Measurements from ENCODE around the gene CAPN1. TPM values are rescaled to one million over a fixed set of nuclear protein-coding genes. Genes with fewer than 3 reads are reported as not detected.
"Not testable (repeated sequence)": the region's sequence is repeated elsewhere in the genome, so short reads cannot be mapped to it uniquely, and the experiment has no call there.

CAPN1 gene
- total RNA-seq, 2 experiments from 2014 or later, result 164 to 174 TPM

DNA sequence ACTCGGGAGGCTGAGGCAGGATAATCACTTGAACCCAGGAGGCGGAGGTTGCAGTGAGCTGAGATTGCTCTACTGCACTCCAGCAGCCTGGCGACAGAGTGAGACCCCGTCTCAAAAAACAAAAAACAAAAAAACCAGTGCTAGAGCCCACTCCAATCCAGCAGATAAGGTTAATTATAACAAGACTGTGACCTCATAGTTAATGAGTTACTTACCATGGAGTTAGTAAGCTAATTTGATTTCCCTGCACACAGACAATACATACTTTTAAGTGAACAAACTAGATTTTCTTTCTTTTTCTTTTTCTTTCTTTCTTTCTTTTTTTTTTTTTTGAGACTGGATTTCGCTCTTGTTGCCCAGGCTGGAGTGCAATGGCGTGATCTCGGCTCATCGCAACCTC lies 63.3 kb downstream of the CAPN1 start:
- ATAC-seq (ENCODE audit: low read depth); H3K27ac Mint-ChIP-seq; H3K27me3 Mint-ChIP-seq; H3K4me3 Mint-ChIP-seq; H3K9me3 Mint-ChIP-seq; H3K4me1 Mint-ChIP-seq; POLR2A ChIA-PET; H3K36me3 Mint-ChIP-seq; DNase-seq: not testable (repeated sequence)

DNA sequence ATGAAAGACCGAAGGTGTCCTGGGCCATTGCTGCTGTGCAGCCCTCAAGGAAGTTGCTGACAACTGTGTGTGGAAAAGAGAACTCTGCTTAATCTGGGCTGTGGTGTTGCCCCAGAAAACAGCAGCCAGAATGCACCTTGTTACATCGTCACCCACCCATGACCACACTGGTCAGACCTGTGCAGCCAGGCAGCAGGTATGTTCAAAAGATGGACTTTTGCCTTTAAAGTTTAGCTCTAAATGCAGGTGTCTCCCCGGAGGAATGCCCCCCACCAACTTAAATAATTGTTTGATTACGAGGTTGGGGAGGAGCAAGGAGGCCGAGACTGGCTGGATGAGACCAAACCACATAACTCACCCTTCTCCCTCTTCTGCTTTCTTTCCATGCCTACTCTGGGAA lies 64.8 kb downstream of the CAPN1 start:
- Mint-ChIP-seq H3K4me3 (no peak overlapping the region), H3K27ac (no peak overlapping the region), H3K4me1 (no peaks in the 10 kb centered on the region), H3K36me3 (peaks cover 2% of the 10 kb centered on the region), H3K27me3 (peaks cover 2% of the 10 kb centered on the region), H3K9me3 (peaks cover 7% of the 10 kb centered on the region)
- DNase-seq (no peak), ATAC-seq (ENCODE audit: low read depth) (no peak)
- POLR2A ChIA-PET, result no interaction called here

DNA sequence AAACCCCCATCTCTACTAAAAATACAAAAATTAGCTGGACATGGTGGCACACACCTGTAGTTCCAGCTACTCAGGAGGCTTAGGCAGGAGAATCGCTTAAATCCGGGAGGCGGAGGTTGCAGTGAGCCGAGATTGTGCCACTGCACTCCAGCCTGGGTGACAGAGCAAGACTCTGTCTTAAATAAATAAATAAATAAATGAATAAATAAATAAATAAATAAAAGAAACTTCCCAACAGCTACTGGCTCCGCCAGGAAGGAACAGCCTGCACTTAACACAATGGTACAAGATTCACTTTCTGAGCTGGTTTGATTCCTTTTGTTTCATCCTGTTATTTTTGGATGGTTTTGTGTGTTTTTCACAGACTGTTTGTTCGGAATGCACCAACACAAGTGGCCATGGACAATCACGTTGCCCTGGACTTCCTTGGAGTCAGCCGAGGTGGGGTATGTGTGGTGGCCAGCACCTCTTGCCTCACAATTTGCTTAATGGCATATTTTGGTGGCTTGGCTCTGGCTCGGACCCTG lies 66.5 kb downstream of the CAPN1 start:
- not testable (repeated sequence) for H3K4me3 Mint-ChIP-seq; H3K4me1 Mint-ChIP-seq; H3K27ac Mint-ChIP-seq; ATAC-seq (ENCODE audit: low read depth); DNase-seq; H3K36me3 Mint-ChIP-seq; H3K9me3 Mint-ChIP-seq; H3K27me3 Mint-ChIP-seq
- POLR2A ChIA-PET, result interaction anchor here (1.0 kb wide), 1 partner anchor 87 kb away, joined by 3 read pairs; no protein-coding TSS in a partner anchor

DNA sequence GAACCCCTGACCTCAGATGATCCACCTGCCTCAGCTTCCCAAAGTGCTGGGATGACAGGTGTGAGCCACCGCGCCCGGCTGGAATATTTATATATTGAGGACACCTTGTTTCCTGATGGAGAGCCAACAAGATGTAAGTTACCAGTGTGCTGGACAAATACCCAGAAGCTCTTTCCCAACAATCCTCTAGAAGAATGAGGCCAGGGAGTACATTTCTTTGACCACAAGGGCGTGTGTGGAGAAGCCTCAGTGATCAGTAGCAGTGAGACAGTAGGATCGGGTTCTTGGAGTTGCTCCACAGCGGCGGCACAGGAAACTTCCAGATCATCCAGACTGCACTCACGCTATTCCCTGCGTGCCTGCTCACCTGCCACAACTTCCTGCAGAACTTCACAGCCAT lies 69.7 kb downstream of the CAPN1 start:
- H3K9me3 Mint-ChIP-seq, result no peaks in the 10 kb centered on the region
- H3K4me1 Mint-ChIP-seq, result peaks cover 2% of the 10 kb centered on the region
- no peaks in the 10 kb centered on the region for H3K36me3 Mint-ChIP-seq
- peaks cover 8% of the 10 kb centered on the region for H3K27me3 Mint-ChIP-seq
- no peak for DNase-seq
- no peak overlapping the region for H3K27ac Mint-ChIP-seq
- POLR2A ChIA-PET, result no interaction called here
- H3K4me3 Mint-ChIP-seq, result no peak overlapping the region
- no peak for ATAC-seq (ENCODE audit: low read depth)

DNA sequence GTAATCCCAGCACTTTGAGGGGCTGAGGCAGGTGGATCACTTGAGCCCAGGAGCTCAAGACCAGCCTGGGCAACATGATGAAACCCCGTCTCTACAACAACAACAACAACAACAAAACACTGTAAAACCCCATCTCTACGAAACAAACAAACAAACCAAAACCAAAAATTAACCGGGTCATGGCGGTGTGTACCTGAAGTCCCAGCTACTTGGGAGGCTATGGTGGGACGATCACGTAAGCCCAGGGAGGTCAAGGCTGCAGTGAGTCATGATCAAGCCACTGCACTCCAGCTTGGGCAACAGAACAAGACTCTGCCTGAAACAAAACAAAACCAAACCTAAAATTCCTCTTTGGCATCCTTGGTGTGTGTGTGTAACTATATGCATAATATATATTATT lies 73.0 kb downstream of the CAPN1 start:
- H3K27ac Mint-ChIP-seq, result no peak overlapping the region
- H3K9me3 Mint-ChIP-seq, result no peaks in the 10 kb centered on the region
- no peaks in the 10 kb centered on the region for H3K36me3 Mint-ChIP-seq
- no peak overlapping the region for H3K4me3 Mint-ChIP-seq
- DNase-seq (no peak), ATAC-seq (ENCODE audit: low read depth) (no peak)
- H3K27me3 Mint-ChIP-seq, result peaks cover 11% of the 10 kb centered on the region
- POLR2A ChIA-PET, result no interaction called here
- peaks cover 9% of the 10 kb centered on the region for H3K4me1 Mint-ChIP-seq

DNA sequence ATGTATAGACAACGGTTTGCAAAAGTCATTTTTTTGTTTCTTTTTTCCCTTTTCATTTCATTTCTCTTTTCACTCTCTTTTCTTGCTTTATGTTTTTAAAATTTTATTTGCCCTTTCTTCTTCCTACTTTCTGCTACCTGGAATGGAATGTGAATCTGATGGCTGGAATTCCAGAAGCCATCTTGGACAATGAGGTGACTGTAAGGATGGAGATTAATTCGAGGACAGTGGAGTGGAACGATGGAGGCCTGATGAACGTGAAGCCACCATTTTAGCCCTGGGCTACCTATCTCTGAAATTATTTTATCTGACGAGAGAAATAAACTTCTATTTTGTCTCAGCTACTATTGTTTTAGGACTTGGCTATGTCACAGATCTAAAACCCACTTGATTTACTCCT lies 77.3 kb downstream of the CAPN1 start:
- POLR2A ChIA-PET, result no interaction called here
- H3K36me3 Mint-ChIP-seq, result no peaks in the 10 kb centered on the region
- H3K27me3 Mint-ChIP-seq, result peaks cover 8% of the 10 kb centered on the region
- ATAC-seq (ENCODE audit: low read depth) (no peak), DNase-seq (no peak)
- peaks cover 27% of the 10 kb centered on the region for H3K4me1 Mint-ChIP-seq
- H3K9me3 Mint-ChIP-seq, result no peaks in the 10 kb centered on the region
- no peak overlapping the region for H3K27ac Mint-ChIP-seq
- H3K4me3 Mint-ChIP-seq, result no peak overlapping the region

DNA sequence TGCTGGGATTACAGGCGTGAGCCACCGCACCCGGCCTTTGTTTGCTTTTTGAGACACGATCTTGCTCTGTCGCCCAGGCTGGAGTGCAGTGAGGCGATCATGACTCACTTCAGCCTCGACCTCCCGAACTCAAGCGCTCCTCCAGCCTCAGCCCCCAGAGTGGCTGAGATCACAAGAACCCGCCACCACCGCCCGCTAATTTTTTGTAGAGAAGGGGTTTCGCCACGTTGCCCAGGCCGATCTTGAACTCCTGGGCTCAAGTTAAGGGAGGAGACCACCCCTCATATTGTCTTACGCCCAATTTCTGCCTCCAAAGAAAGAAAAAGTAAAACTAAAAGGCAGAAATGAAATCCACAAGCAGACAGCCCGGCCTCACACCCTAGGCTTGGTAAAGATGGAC lies 78.6 kb downstream of the CAPN1 start:
- DNase-seq (no peak), ATAC-seq (ENCODE audit: low read depth) (no peak)
- peaks cover 6% of the 10 kb centered on the region for H3K36me3 Mint-ChIP-seq
- H3K4me1 Mint-ChIP-seq, result peaks cover 36% of the 10 kb centered on the region
- no peak overlapping the region for H3K4me3 Mint-ChIP-seq
- POLR2A ChIA-PET, result no interaction called here
- H3K9me3 Mint-ChIP-seq, result no peaks in the 10 kb centered on the region
- H3K27me3 Mint-ChIP-seq, result peaks cover 6% of the 10 kb centered on the region
- no peak overlapping the region for H3K27ac Mint-ChIP-seq

DNA sequence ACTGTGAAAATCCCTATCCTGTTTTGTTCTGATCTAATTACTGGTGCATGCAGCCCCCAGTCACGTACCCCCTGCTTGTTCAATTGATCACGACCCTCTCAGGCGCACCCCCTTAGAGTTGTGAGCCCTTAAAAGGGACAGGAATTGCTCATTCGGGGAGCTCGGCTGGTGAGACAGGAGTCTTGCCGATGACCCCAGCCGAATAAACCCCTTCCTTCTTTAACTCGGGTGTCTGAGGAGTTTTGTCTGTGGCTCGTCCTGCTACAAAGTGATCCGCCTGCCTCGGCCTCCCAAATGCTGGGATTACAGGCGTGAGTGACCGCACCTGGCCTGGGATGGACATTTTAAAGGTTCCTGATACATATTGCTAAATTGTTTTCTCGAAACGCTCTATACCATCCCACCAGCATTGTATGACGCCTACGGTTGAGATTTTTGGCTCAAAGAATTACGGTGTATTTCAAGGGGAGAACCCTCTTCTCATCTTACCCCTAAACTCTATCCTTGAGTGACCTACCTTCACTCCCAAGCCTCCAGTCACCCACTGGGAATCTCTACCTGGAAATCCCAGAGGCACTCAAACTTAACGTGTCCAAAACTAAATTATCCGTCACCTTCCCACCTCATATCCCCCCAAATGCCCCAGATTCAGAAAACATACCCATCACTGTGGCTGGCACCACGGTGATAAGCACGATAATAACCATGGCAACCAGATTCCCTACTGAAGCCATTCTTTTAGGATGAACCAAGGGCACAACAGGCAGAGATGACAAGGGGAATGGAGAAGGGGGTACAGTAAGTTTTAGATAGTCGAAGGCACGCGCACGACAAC lies 79.2 kb downstream of the CAPN1 start:
- Mint-ChIP-seq H3K9me3 (no peaks in the 10 kb centered on the region), H3K27ac (peak overlapping the region; percentile 91), H3K4me3 (peak overlapping the region; percentile 94), H3K36me3 (peaks cover 10% of the 10 kb centered on the region), H3K4me1 (peaks cover 42% of the 10 kb centered on the region), H3K27me3 (peaks cover 4% of the 10 kb centered on the region)
- ATAC-seq (ENCODE audit: low read depth) (no peak), DNase-seq (no peak)
- POLR2A ChIA-PET, result interaction anchor here (0.6 to 2.2 kb wide), 11 partner anchors 8 to 264 kb away, joined by 3 to 31 read pairs (median 5); partner anchors contain the start of genes CDC42EP2, DPF2, NEAT1 and SCYL1

Other genes with a start within 250 kb of the CAPN1 start
- gene GPHA2, start 246.0 kb upstream of the CAPN1 start, total RNA-seq, result not detected
- not detected for gene MAJIN, start 209.8 kb upstream of the CAPN1 start, total RNA-seq
- gene BATF2, start 185.0 kb upstream of the CAPN1 start, total RNA-seq, result 1 to 10 TPM; 1.2 TPM
- 10 to 100 TPM; 69.5 to 70.2 TPM for gene ARL2, start 167.8 kb upstream of the CAPN1 start, total RNA-seq
- 10 to 100 TPM; 22.4 to 28.3 TPM for gene SNX15, start 154.5 kb upstream of the CAPN1 start, total RNA-seq
- gene SAC3D1, start 140.7 kb upstream of the CAPN1 start, total RNA-seq, result 10 to 100 TPM; 24.2 to 25.8 TPM
- 10 to 100 TPM; 19.8 to 22.3 TPM for gene NAALADL1, start 123.4 kb upstream of the CAPN1 start, total RNA-seq
- 10 to 100 TPM; 85.5 to 95.7 TPM for gene CDCA5, start 97.9 kb upstream of the CAPN1 start, total RNA-seq
- 10 to 100 TPM; 37.3 to 41.2 TPM for gene ZFPL1, start 97.7 kb upstream of the CAPN1 start, total RNA-seq
- gene VPS51, start 85.7 kb upstream of the CAPN1 start, total RNA-seq, result 100 to 1,000 TPM; 130 to 138 TPM
- gene TM7SF2, start 70.1 kb upstream of the CAPN1 start, total RNA-seq, result 10 to 100 TPM; 26.1 to 26.2 TPM
- gene ZNHIT2, start 64.2 kb upstream of the CAPN1 start, total RNA-seq, result 10 to 100 TPM; 11.1 to 11.9 TPM
- 1,000 to 10,000 TPM; 1,110 to 1,162 TPM for gene FAU, start 59.8 kb upstream of the CAPN1 start, total RNA-seq
- 10 to 100 TPM; 50.7 to 53.6 TPM for gene MRPL49, start 59.6 kb upstream of the CAPN1 start, total RNA-seq
- 10 to 100 TPM; 43.4 to 45.1 TPM for gene SYVN1, start 47.4 kb upstream of the CAPN1 start, total RNA-seq
- not detected for gene SPDYC, start 11.7 kb upstream of the CAPN1 start, total RNA-seq
- 10 to 100 TPM; 57.3 to 62.2 TPM for gene POLA2, start 80.0 kb downstream of the CAPN1 start, total RNA-seq
- gene CDC42EP2, start 132.9 kb downstream of the CAPN1 start, total RNA-seq, result 1 to 10 TPM in 1 of 2 experiments, under 1 TPM in 1; 0.51 to 1.7 TPM
- 10 to 100 TPM; 80.2 to 82.7 TPM for gene DPF2, start 151.9 kb downstream of the CAPN1 start, total RNA-seq
- gene TIGD3, start 172.8 kb downstream of the CAPN1 start, total RNA-seq, result 1 to 10 TPM in 1 of 2 experiments, under 1 TPM in 1; 0.97 to 1.2 TPM
- gene SLC25A45, start 200.7 kb downstream of the CAPN1 start, total RNA-seq, result 10 to 100 TPM; 25.5 to 29.6 TPM
- gene FRMD8, start 204.7 kb downstream of the CAPN1 start, total RNA-seq, result 10 to 100 TPM; 51.5 to 55.4 TPM
- 100 to 1,000 TPM; 402 to 407 TPM for gene NEAT1, start 240.9 kb downstream of the CAPN1 start, total RNA-seq